HuH-7.5 (cell line): Measurements from ENCODE around the gene OR51A7.

ENCODE experiments used
- DNase-seq: peaks from one replicate; pipeline ENCODE4 v3.0.0; 2011; ENCODE audit warnings: low spot score

Gene OR51A7

GRCh38 chr11:4957396-4957795 lies 53.8 kb downstream of the OR51A7 start:
- no peak for DNase-seq
